WTC11 (cell line): ENCODE results near the gene PAFAH1B2. TPM values are rescaled to one million over a fixed set of nuclear protein-coding genes. Genes with fewer than 3 reads are reported as not detected.

Experiments
- ATAC-seq: fragments of 200-7000 bp; cut with Tn5 transposase; 2 replicates; pipeline ENCODE4 v1.10.0; 2021; ENCODE audit warnings: mild to moderate bottlenecking, moderate library complexity
- CTCF ChIA-PET: fragments of 300-600 bp; sonication (Branson Sonifier 250); formaldehyde crosslinking; loops from one replicate; lab custom pipeline; 2021; ENCODE audit warnings: antibody characterized with exemption; lab: Charles Lee
- POLR2A ChIA-PET: fragments of 350-600 bp; sonication (Branson Sonifier 250); formaldehyde crosslinking; loops from one replicate; lab custom pipeline; 2021; ENCODE audit warnings: antibody characterized with exemption; lab: Charles Lee
- DNase-seq: peaks from one replicate; pipeline ENCODE4 v3.0.0; 2021; ENCODE audit warnings: low spot score
- H3K27ac Mint-ChIP-seq: 2 replicates; pipeline ENCODE4 v1.8.0; 2021; ENCODE audit warnings: mixed read lengths
- H3K27me3 Mint-ChIP-seq: 2 replicates; pipeline ENCODE4 v1.8.0; 2021; ENCODE audit warnings: low read depth, mild to moderate bottlenecking, moderate library complexity, mixed read lengths
- H3K36me3 Mint-ChIP-seq: 2 replicates; pipeline ENCODE4 v1.8.0; 2021; ENCODE audit warnings: mixed read lengths
- H3K4me1 Mint-ChIP-seq: 2 replicates; pipeline ENCODE4 v1.8.0; 2022; ENCODE audit warnings: mixed read lengths
- H3K4me3 Mint-ChIP-seq: 2 replicates; pipeline ENCODE4 v1.8.0; 2021; ENCODE audit warnings: mild to moderate bottlenecking, moderate library complexity, mixed read lengths
- H3K9me3 Mint-ChIP-seq: 2 replicates; pipeline ENCODE4 v1.8.0; 2021; ENCODE audit warnings: mixed read lengths
- CTCF ChIP-seq: fragments of 200-600 bp; IDR thresholded peaks from 2 replicates; pipeline ENCODE4 v1.8.0; 2022; ENCODE audit warnings: antibody characterized with exemption
- E2F5 ChIP-seq: sonication (generic); formaldehyde crosslinking; IDR thresholded peaks from 2 replicates; pipeline ENCODE4 v1.8.1; 2022; ENCODE audit warnings: mild to moderate bottlenecking, moderate library complexity, missing genetic modification reagents
- EMX1 ChIP-seq: fragments of 250-450 bp; sonication (Bioruptor Pico); IDR thresholded peaks from 2 replicates; pipeline ENCODE4 v1.8.0; 2021; ENCODE audit warnings: mild to moderate bottlenecking
- ESRRA ChIP-seq: sonication (generic); formaldehyde crosslinking; IDR thresholded peaks from 2 replicates; pipeline ENCODE4 v1.8.1; 2022; ENCODE audit warnings: mild to moderate bottlenecking, missing genetic modification reagents, borderline replicate concordance
- FOXP1 ChIP-seq: sonication (generic); formaldehyde crosslinking; IDR thresholded peaks from 2 replicates; pipeline ENCODE4 v1.8.0; 2022; ENCODE audit warnings: missing genetic modification reagents, mild to moderate bottlenecking, moderate library complexity, borderline replicate concordance
- FOXP4 ChIP-seq: sonication (generic); formaldehyde crosslinking; IDR thresholded peaks from 2 replicates; pipeline ENCODE4 v1.8.0; 2022; ENCODE audit warnings: mild to moderate bottlenecking, missing genetic modification reagents
- GRHL2 ChIP-seq: fragments of 250-450 bp; sonication (Bioruptor Pico); IDR thresholded peaks from 2 replicates; pipeline ENCODE4 v1.8.0; 2022; ENCODE audit warnings: mild to moderate bottlenecking, moderate library complexity; ENCODE audit not compliant: insufficient replicate concordance, severe bottlenecking
- KAT7 ChIP-seq: sonication (generic); formaldehyde crosslinking; IDR thresholded peaks from 2 replicates; pipeline ENCODE4 v1.8.1; 2023; ENCODE audit warnings: missing genetic modification reagents, mild to moderate bottlenecking, borderline replicate concordance
- MAX ChIP-seq: sonication (generic); formaldehyde crosslinking; IDR thresholded peaks from 2 replicates; pipeline ENCODE4 v1.8.0; 2022; ENCODE audit warnings: mild to moderate bottlenecking, missing genetic modification reagents
- MXD4 ChIP-seq: fragments of 250-450 bp; sonication (Bioruptor Pico); IDR thresholded peaks from 2 replicates; pipeline ENCODE4 v1.8.0; 2021; ENCODE audit warnings: mild to moderate bottlenecking, moderate library complexity, borderline replicate concordance
- MYBL2 ChIP-seq: sonication (generic); formaldehyde crosslinking; IDR thresholded peaks from 2 replicates; pipeline ENCODE4 v1.8.1; 2023; ENCODE audit warnings: mild to moderate bottlenecking, moderate library complexity, missing genetic modification reagents
- NFATC4 ChIP-seq: fragments of 250-450 bp; sonication (Bioruptor Pico); IDR thresholded peaks from 2 replicates; pipeline ENCODE4 v1.9.0; 2021; ENCODE audit warnings: mild to moderate bottlenecking
- NR2C2 ChIP-seq: sonication (generic); formaldehyde crosslinking; IDR thresholded peaks from 2 replicates; pipeline ENCODE4 v1.8.0; 2022; ENCODE audit warnings: mild to moderate bottlenecking, missing genetic modification reagents
- OVOL2 ChIP-seq: fragments of 250-450 bp; sonication (Bioruptor Pico); IDR thresholded peaks from 2 replicates; pipeline ENCODE4 v1.9.0; 2021; ENCODE audit warnings: mild to moderate bottlenecking, borderline replicate concordance
- RELA ChIP-seq: sonication (generic); formaldehyde crosslinking; IDR thresholded peaks from 2 replicates; pipeline ENCODE4 v1.8.1; 2022; ENCODE audit warnings: missing genetic modification reagents, mild to moderate bottlenecking, borderline replicate concordance
- SMAD4 ChIP-seq: sonication (generic); formaldehyde crosslinking; IDR thresholded peaks from 2 replicates; pipeline ENCODE4 v1.8.0; 2022; ENCODE audit warnings: mild to moderate bottlenecking, missing genetic modification reagents
- TCF7 ChIP-seq: sonication (generic); formaldehyde crosslinking; IDR thresholded peaks from 2 replicates; pipeline ENCODE4 v1.8.0; 2022; ENCODE audit warnings: mild to moderate bottlenecking, low read depth, missing genetic modification reagents, moderate library complexity
- ZBTB43 ChIP-seq: sonication (generic); formaldehyde crosslinking; IDR thresholded peaks from 2 replicates; pipeline ENCODE4 v1.8.1; 2023; ENCODE audit warnings: mild to moderate bottlenecking, missing genetic modification reagents
- ZNF219 ChIP-seq: sonication (generic); formaldehyde crosslinking; IDR thresholded peaks from 2 replicates; pipeline ENCODE4 v1.8.0; 2023; ENCODE audit warnings: missing genetic modification reagents, mild to moderate bottlenecking, borderline replicate concordance
- ZNF425 ChIP-seq: fragments of 250-450 bp; sonication (Bioruptor Pico); conservative IDR thresholded peaks from 2 replicates; pipeline ENCODE4 v1.9.0; 2021; ENCODE audit warnings: mild to moderate bottlenecking
- total RNA-seq: library from RNA; stranded (reverse); gene quantifications from 3 replicates; pipeline ENCODE4 v1.2.3, GENCODE V29; 2021

The PAFAH1B2 gene
- total RNA-seq, 1 experiment from 2014 or later: 138 TPM

GRCh38 chr11:117194267-117194666 lies 50.2 kb downstream of the PAFAH1B2 start:
- Mint-ChIP-seq H3K4me3 (no peak overlapping the region), H3K9me3 (no peaks in the 10 kb centered on the region), H3K27ac (no peak overlapping the region), H3K4me1 (peaks cover 16% of the 10 kb centered on the region), H3K27me3 (no peaks in the 10 kb centered on the region), H3K36me3 (no peaks in the 10 kb centered on the region)
- no peak for ATAC-seq
- DNase-seq: no peak
- ChIA-PET CTCF (interaction anchor here (5.9 kb wide), 1 partner anchor 14 kb away, joined by 48 read pairs; the partner anchor contains the start of gene SIDT2), POLR2A (no interaction called here)
- TF ChIP-seq MAX (CRISPR knock-in tag) (no peak), MXD4 (CRISPR knock-in tag) (no peak), NR2C2 (no peak), ZBTB43 (CRISPR knock-in tag) (no peak), E2F5 (CRISPR knock-in tag) (no peak), TCF7 (CRISPR knock-in tag) (no peak), EMX1 (CRISPR knock-in tag) (no peak), FOXP4 (CRISPR knock-in tag) (no peak), SMAD4 (CRISPR knock-in tag) (no peak), ZNF219 (CRISPR knock-in tag) (no peak), KAT7 (CRISPR knock-in tag) (no peak), RELA (CRISPR knock-in tag) (no peak), CTCF (no peak), MYBL2 (CRISPR knock-in tag) (no peak), ZNF425 (CRISPR knock-in tag) (no peak), ESRRA (CRISPR knock-in tag) (no peak), NFATC4 (CRISPR knock-in tag) (no peak), OVOL2 (CRISPR knock-in tag) (no peak), GRHL2 (CRISPR knock-in tag) (no peak), FOXP1 (CRISPR knock-in tag) (no peak)
